ENCODE results near the gene IQSEC1. TPM values are rescaled to one million over a fixed set of nuclear protein-coding genes. Genes with fewer than 3 reads are reported as not detected.

The IQSEC1 gene
- total RNA-seq (2021) (13.0 and 15.4 TPM in 2 replicates), Bru-seq, nascent RNA (percentile 29 among the genes with signal in this experiment), BruChase-seq, experiment 1, labeled RNA remaining after a 2-hour chase (percentile 34 among the genes with signal in this experiment), BruChase-seq, experiment 2, labeled RNA remaining after a 6-hour chase (percentile 32 among the genes with signal in this experiment)
- long read RNA-seq, partial matches to known transcripts = 1 of 16 reads
- long read RNA-seq, other reads (novel, unspliced or antisense) = 15 of 16 reads

DNA sequence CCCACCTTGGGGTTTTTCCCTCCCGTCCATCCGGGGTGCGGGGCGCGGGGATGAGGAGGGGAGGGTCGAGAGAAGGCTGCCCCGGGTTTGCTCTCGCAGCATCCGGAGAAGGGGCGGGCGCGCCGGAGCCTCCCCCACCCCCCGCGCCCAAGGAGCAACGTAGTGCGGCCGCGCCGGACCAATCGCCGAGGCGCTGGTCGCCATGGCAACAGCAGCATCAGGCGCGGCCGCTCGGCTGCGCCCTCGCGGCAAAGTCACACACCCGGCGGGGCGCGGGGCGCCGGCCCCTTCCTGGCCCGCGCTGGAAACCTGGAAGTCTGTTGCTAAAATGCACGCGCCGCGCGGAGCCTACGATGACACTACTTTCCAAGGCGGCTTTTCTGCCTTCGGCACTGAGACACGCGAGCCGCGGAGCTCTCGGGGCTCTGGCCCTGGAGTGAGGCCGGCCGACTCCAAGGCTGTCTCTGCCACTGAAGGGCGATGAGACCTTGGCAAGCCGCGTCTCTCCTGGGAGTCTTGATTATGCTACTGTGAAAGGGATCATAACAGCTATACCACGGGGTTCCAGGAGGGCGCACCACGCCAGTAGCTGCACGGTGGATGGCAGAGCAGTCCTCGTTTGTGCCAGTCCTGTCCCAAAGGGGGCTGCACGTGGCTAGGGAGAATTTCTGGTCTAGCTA lies at the start of gene IQSEC1:
IQSEC1 (minus strand) TSS at position 104 of the 680 bp plus-strand sequence. CDS start 415 bp downstream, outside the sequence.
- H3K4me3 ChIP-seq (ENCODE audit: low read depth, low read length, poor library complexity, severe bottlenecking) = no peak within 1 kb of the TSS
- TF ChIP-seq EZH2 (IDR thresholded peaks at IDR 0.05; ENCODE audit: borderline replicate concordance, low read depth, low read length, poor library complexity, severe bottlenecking) = peak; percentile 74
- TF ChIP-seq, protein P1, sequence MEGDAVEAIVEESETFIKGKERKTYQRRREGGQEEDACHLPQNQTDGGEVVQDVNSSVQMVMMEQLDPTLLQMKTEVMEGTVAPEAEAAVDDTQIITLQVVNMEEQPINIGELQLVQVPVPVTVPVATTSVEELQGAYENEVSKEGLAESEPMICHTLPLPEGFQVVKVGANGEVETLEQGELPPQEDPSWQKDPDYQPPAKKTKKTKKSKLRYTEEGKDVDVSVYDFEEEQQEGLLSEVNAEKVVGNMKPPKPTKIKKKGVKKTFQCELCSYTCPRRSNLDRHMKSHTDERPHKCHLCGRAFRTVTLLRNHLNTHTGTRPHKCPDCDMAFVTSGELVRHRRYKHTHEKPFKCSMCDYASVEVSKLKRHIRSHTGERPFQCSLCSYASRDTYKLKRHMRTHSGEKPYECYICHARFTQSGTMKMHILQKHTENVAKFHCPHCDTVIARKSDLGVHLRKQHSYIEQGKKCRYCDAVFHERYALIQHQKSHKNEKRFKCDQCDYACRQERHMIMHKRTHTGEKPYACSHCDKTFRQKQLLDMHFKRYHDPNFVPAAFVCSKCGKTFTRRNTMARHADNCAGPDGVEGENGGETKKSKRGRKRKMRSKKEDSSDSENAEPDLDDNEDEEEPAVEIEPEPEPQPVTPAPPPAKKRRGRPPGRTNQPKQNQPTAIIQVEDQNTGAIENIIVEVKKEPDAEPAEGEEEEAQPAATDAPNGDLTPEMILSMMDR (conservative IDR thresholded peaks at IDR 0.05; ENCODE audit: low read depth, low read length) = no peak
- no peaks in the 10 kb centered on the region for H3K9me3 ChIP-seq (ENCODE audit: low read depth, low read length, poor library complexity, severe bottlenecking)
- ChIA-PET POLR2A (ENCODE audit: low non-redundant PET) (no interaction called here), CTCF (interaction anchor here (1.2 kb wide), 1 partner anchor 19 kb away, joined by 3 read pairs; no protein-coding TSS in a partner anchor)
- DNase-seq (ENCODE audit: low spot score) = no peak
- no peak within 1 kb of the TSS for H3K27ac ChIP-seq (ENCODE audit: low read depth, low read length, poor library complexity, severe bottlenecking)
- H3K27me3 ChIP-seq (replicated peaks; ENCODE audit: insufficient read depth, low read depth, low read length, poor library complexity) = peaks cover 55% of the 10 kb centered on the region
- no peaks in the 10 kb centered on the region for H3K4me1 ChIP-seq (ENCODE audit: insufficient read depth, low read length, poor library complexity, severe bottlenecking)
- no peaks in the 10 kb centered on the region for H3K36me3 ChIP-seq (ENCODE audit: insufficient read depth, low read length, poor library complexity, severe bottlenecking)
- intact Hi-C loops (cut with micrococcal nuclease; ENCODE audit: unreplicated experiment) = no loop called here
- BruUV-seq (replicated peaks) = no TSS peak

DNA sequence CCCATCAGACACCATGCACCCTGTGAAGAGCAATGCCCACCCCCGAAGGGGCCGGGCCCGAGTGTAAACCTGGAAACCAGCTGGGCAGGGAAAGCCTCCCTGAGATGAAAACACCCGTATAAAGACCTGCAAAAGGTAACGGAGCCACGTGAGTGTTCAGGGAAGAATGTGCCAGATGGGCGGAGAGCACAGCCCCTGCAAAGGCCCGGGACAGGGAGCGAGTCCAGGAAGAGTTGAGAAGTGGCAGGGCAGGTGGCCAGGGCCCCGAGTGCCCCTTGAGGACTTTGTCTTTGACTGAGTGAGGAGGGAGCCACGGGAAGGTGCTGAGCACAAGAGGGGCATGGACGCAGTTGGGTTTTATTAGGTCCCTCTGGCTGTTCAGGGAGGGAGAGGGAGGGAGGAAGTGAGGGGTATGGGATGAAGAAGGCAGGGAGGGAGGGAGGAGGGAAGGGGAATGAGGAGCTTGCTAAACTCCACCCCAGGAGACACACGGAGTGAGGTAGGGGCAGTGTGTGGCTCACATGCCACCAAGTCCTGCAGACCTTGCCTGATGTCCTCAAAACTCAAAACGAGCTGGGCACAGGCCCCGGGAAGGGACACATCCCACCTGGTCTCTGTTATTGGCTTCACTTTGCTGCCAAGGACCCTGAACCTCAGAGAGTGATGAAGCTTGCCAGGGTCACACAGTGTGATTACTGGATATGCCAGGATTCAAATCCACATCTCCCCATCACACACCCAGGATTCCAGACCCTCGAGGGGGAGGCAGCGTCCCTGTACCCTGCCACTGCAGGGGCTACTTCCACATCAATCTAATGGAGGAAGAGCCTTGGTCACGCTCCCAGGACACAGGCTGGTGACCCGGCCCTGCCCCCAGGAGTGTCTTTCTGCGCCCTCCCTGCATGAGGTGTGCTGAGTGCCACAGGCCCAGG lies 49.1 kb upstream of the IQSEC1 start:
- ChIA-PET CTCF (no interaction called here), POLR2A (ENCODE audit: low non-redundant PET) (no interaction called here)
- Histone ChIP-seq H3K36me3 (ENCODE audit: insufficient read depth, low read length, poor library complexity, severe bottlenecking) (no peaks in the 10 kb centered on the region), H3K4me3 (ENCODE audit: low read depth, low read length, poor library complexity, severe bottlenecking) (no peak overlapping the region), H3K4me1 (ENCODE audit: insufficient read depth, low read length, poor library complexity, severe bottlenecking) (no peaks in the 10 kb centered on the region), H3K9me3 (ENCODE audit: low read depth, low read length, poor library complexity, severe bottlenecking) (no peaks in the 10 kb centered on the region), H3K27me3 (replicated peaks; ENCODE audit: insufficient read depth, low read depth, low read length, poor library complexity) (peaks cover 16% of the 10 kb centered on the region), H3K27ac (ENCODE audit: low read depth, low read length, poor library complexity, severe bottlenecking) (no peak overlapping the region)
- BruUV-seq (replicated peaks) = no TSS peak
- DNase-seq (ENCODE audit: low spot score) = no peak
- intact Hi-C loops (cut with micrococcal nuclease; ENCODE audit: unreplicated experiment) = no loop called here
- TF ChIP-seq EZH2 (IDR thresholded peaks at IDR 0.05; ENCODE audit: borderline replicate concordance, low read depth, low read length, poor library complexity, severe bottlenecking) = no peak
- TF ChIP-seq, protein P1 (conservative IDR thresholded peaks at IDR 0.05; ENCODE audit: low read depth, low read length) = no peak

DNA sequence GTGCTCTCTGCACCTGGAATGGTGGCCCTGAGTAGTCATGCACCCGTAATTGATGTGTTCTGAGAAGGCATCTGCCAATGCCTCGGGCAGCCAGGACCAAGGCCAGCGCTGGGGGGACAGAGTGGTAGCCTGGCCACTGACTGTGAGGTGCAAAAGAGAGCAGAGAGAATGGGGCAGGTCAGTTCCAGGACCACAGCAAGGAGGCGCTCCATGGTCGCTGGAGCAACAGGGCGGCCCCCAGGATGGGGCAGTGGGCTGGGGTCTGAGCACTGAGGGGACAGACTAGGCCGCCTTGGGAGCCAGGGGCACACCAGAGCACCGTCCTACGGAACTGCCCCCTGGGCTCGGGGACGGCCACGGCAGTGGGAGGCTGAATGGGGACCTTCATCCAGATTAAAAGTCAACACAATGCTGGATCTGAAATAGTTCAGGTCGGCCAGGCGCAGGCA lies 48.3 kb upstream of the IQSEC1 start:
- Histone ChIP-seq H3K27ac (ENCODE audit: low read depth, low read length, poor library complexity, severe bottlenecking) (no peak overlapping the region), H3K4me3 (ENCODE audit: low read depth, low read length, poor library complexity, severe bottlenecking) (no peak overlapping the region), H3K36me3 (ENCODE audit: insufficient read depth, low read length, poor library complexity, severe bottlenecking) (no peaks in the 10 kb centered on the region), H3K27me3 (replicated peaks; ENCODE audit: insufficient read depth, low read depth, low read length, poor library complexity) (peaks cover 16% of the 10 kb centered on the region), H3K9me3 (ENCODE audit: low read depth, low read length, poor library complexity, severe bottlenecking) (no peaks in the 10 kb centered on the region), H3K4me1 (ENCODE audit: insufficient read depth, low read length, poor library complexity, severe bottlenecking) (no peaks in the 10 kb centered on the region)
- ChIA-PET CTCF (no interaction called here), POLR2A (ENCODE audit: low non-redundant PET) (no interaction called here)
- TF ChIP-seq EZH2 (IDR thresholded peaks at IDR 0.05; ENCODE audit: borderline replicate concordance, low read depth, low read length, poor library complexity, severe bottlenecking) = no peak
- TF ChIP-seq, protein P1 (conservative IDR thresholded peaks at IDR 0.05; ENCODE audit: low read depth, low read length) = no peak
- DNase-seq (ENCODE audit: low spot score) = no peak
- no TSS peak for BruUV-seq (replicated peaks)
- intact Hi-C loops (cut with micrococcal nuclease; ENCODE audit: unreplicated experiment) = no loop called here

Data from A673 (cell line).